PC-3 (cell line): ENCODE measurements around the gene USP19. TPM values are rescaled to one million over a fixed set of nuclear protein-coding genes. Genes with fewer than 3 reads are reported as not detected.
A peak's percentile ranks its signal among the peaks of the same experiment; 100 is the strongest.

ENCODE experiments used
- ATAC-seq: fragments of 200-7000 bp; cut with Tn5 transposase; 2 replicates; pipeline ENCODE4 v1.9.1; 2020; ENCODE audit warnings: mild to moderate bottlenecking, moderate library complexity
- BruUV-seq: library from RNA; stranded (reverse); fragments of 400-500 nt; replicated peaks from 2 replicates; lab custom pipeline; 2021; lab: Mats Ljungman, UMichigan
- CTCF ChIA-PET: fragments of 300-600 bp; sonication (Branson Sonifier 250); formaldehyde crosslinking; loops from one replicate; lab custom pipeline; 2022; ENCODE audit warnings: antibody characterized with exemption; lab: Charles Lee
- POLR2A ChIA-PET: fragments of 300-600 bp; sonication (Branson Sonifier 250); formaldehyde crosslinking; loops from one replicate; lab custom pipeline; 2022; ENCODE audit warnings: antibody characterized with exemption; ENCODE audit not compliant: unreplicated experiment; lab: Charles Lee
- DNase-seq: peaks from one replicate; pipeline ENCODE4 v3.0.0-alpha.2; 2015
- H2AFZ ChIP-seq: fragments of 300-600 bp; sonication (generic); 2 replicates; pipeline ENCODE4 v1.6.0; 2016; ENCODE audit warnings: antibody characterized with exemption, low read length
- H3F3A ChIP-seq: fragments of 300-600 bp; sonication (generic); one replicate; pipeline ENCODE4 v1.6.0; 2017; ENCODE audit warnings: antibody characterized with exemption, low read length, control low read depth, mild to moderate bottlenecking; ENCODE audit not compliant: unreplicated experiment
- H3K27ac ChIP-seq: fragments of 300-600 bp; sonication (generic); 2 replicates; pipeline ENCODE4 v1.5.1; 2016; ENCODE audit warnings: mild to moderate bottlenecking, low read length
- H3K27me3 ChIP-seq: fragments of 300-600 bp; sonication (generic); 2 replicates; pipeline ENCODE4 v1.6.1; 2016; ENCODE audit warnings: low read length, mixed read lengths
- H3K36me3 ChIP-seq: fragments of 300-600 bp; sonication (generic); 2 replicates; pipeline ENCODE4 v1.6.1; 2016; ENCODE audit warnings: low read depth, mixed run types, low read length, mixed read lengths
- H3K4me1 ChIP-seq: fragments of 300-600 bp; sonication (generic); 2 replicates; pipeline ENCODE4 v1.5.1; 2016; ENCODE audit warnings: low read length; ENCODE audit not compliant: insufficient read depth
- H3K4me2 ChIP-seq: fragments of 300-600 bp; sonication (generic); 2 replicates; pipeline ENCODE4 v1.6.0; 2016; ENCODE audit warnings: low read length
- H3K4me3 ChIP-seq: fragments of 300-600 bp; sonication (generic); 2 replicates; pipeline ENCODE4 v1.5.1; 2016; ENCODE audit warnings: mild to moderate bottlenecking, low read length, mixed read lengths
- H3K79me2 ChIP-seq: fragments of 300-600 bp; sonication (generic); 2 replicates; pipeline ENCODE4 v1.6.1; 2017; ENCODE audit warnings: low read length, mixed read lengths
- H3K9ac ChIP-seq: fragments of 300-600 bp; sonication (generic); 2 replicates; pipeline ENCODE4 v1.6.0; 2016; ENCODE audit warnings: mild to moderate bottlenecking, low read length
- H3K9me2 ChIP-seq: fragments of 300-600 bp; sonication (generic); replicated peaks from 2 replicates; pipeline ENCODE4 v1.6.1; 2016; ENCODE audit warnings: mixed run types, low read length, mixed read lengths
- H3K9me3 ChIP-seq: fragments of 300-600 bp; sonication (generic); 2 replicates; pipeline ENCODE4 v1.6.1; 2016; ENCODE audit warnings: low read length, mixed read lengths
- H4K20me1 ChIP-seq: fragments of 300-600 bp; sonication (generic); 2 replicates; pipeline ENCODE4 v1.6.1; 2016; ENCODE audit warnings: low read length, mixed read lengths
- CTCF ChIP-seq: fragments of 300-600 bp; sonication (generic); conservative IDR thresholded peaks from 2 replicates; pipeline ENCODE4 v1.5.1; 2017; ENCODE audit warnings: antibody characterized with exemption, low read depth, mild to moderate bottlenecking, low read length
- EZH2 ChIP-seq: fragments of 300-600 bp; sonication (generic); IDR thresholded peaks from one replicate; pipeline ENCODE4 v1.6.1; 2017; ENCODE audit warnings: antibody characterized with exemption, mild to moderate bottlenecking, low read length; ENCODE audit not compliant: unreplicated experiment
- EZH2phosphoT487 ChIP-seq: fragments of 300-600 bp; sonication (generic); IDR thresholded peaks from 2 replicates; pipeline ENCODE4 v1.6.1; 2018; ENCODE audit warnings: mild to moderate bottlenecking, antibody characterized with exemption, low read length, borderline replicate concordance
- intact Hi-C: fragments of 100-400 bp; cut with micrococcal nuclease; formaldehyde crosslinking; loops from 2 replicates; pipeline ENCODE4 v1.9.0; 2023
- total RNA-seq: library from RNA; depleted of rRNA; stranded (reverse); fragments of >200 nt; gene quantifications from 2 replicates; pipeline ENCODE4 v1.2.3, GENCODE V29; 2014

USP19 gene
- total RNA-seq, 1 experiment from 2014 or later: 84.4 TPM

DNA sequence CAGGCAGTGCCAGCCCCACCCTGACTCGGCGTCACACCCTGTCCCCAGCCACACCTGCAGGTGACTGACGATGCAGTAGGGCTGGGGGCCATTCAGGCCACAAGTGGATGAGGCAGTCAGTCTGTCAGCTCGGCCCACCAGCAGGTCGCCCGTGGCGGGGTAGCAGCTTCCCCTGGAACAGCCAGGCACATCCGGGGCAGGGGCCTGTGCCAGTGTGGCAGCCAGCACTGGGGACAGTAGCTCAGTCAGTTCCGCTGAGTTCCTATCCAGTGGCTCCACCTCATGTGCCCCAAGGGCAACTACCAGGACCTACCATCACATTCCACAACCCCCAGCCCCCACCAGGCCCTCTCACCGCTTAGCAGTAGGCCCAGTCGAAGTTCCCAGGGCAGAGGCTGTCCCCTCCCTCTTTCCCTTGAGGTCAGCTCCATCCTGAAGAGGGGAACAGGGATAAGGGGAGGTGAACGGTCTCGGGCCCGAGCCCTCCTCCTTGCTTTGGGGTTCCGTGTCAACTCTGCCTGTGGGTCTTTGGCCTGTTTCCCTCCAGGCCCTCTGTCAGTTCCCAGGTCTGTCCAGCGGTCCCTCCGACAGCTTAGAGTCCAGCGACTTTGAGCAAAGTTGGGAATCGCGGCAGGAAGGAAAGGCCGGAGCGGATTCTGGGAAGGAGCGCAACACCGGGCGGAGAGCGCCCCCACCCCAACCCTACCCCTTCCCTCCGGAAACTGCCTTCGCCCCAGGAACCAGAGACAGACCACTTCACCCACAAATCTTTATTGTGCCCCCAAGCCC is 12.0 kb upstream of the USP19 start, which contains the start of gene LAMB2:
Gene LAMB2, minus strand, starts transcription at position 614 of the 789 bp plus-strand sequence. Its CDS starts 183 bp downstream, at position 431.
- CTCF ChIA-PET: interaction anchor here (0.6 to 0.9 kb wide), 3 partner anchors 39 to 407 kb away, joined by 3 to 4 read pairs (median 3); partner anchors contain the start of gene QRICH1
- DNase-seq: peak; percentile 82
- H3K4me3 ChIP-seq: peak within 1 kb of the TSS; percentile 91
- H3K9ac ChIP-seq: peak within 1 kb of the TSS; percentile 89
- intact Hi-C loops: loop anchor here (1.0 to 5.0 kb wide), 3 partner anchors 38 to 280 kb away; partner anchors contain the start of genes KLHDC8B, QRICH1, RHOA and TCTA
- H4K20me1 ChIP-seq: no peaks in the 10 kb centered on the region
- H3K9me2 ChIP-seq: no peaks in the 10 kb centered on the region
- H2AFZ ChIP-seq: peak within 1 kb of the TSS; percentile 94
- H3F3A ChIP-seq: no peaks in the 10 kb centered on the region
- TSS peak; percentile 86 for BruUV-seq
- peaks cover 12% of the 10 kb centered on the region for H3K4me1 ChIP-seq
- H3K36me3 ChIP-seq: peaks cover 5% of the 10 kb centered on the region; the same call in 1 of the 2 replicates
- TF ChIP-seq EZH2 (no peak), CTCF (no peak; the same call in 1 of the 2 replicates), EZH2phosphoT487 (no peak)
- POLR2A ChIA-PET: interaction anchor here (0.5 to 0.9 kb wide), 5 partner anchors 12 to 214 kb away, joined by 3 to 4 read pairs (median 3); partner anchors contain the start of genes ARIH2 and WDR6
- peaks cover 25% of the 10 kb centered on the region for H3K79me2 ChIP-seq
- peak within 1 kb of the TSS; percentile 99 for H3K4me2 ChIP-seq
- H3K27ac ChIP-seq: peak within 1 kb of the TSS; percentile 93
- no peaks in the 10 kb centered on the region for H3K27me3 ChIP-seq
- peak; percentile 66 for ATAC-seq
- no peaks in the 10 kb centered on the region for H3K9me3 ChIP-seq

- Histone ChIP-seq H3K4me3 (peak overlapping the region; percentile 91), H3K4me1 (peaks cover 12% of the 10 kb centered on the region), H3K9ac (peak overlapping the region; percentile 89), H4K20me1 (no peaks in the 10 kb centered on the region), H3F3A (no peaks in the 10 kb centered on the region), H3K27me3 (no peaks in the 10 kb centered on the region), H3K27ac (peak overlapping the region; percentile 93), H3K79me2 (peaks cover 25% of the 10 kb centered on the region), H3K36me3 (peaks cover 5% of the 10 kb centered on the region; the same call in 1 of the 2 replicates), H3K9me3 (no peaks in the 10 kb centered on the region), H3K4me2 (peak overlapping the region; percentile 99), H3K9me2 (no peaks in the 10 kb centered on the region), H2AFZ (peak overlapping the region; percentile 94)
- ChIA-PET POLR2A (interaction anchor here (0.6 to 0.9 kb wide), 2 partner anchors 11 to 38 kb away, joined by 3 read pairs; no protein-coding TSS in a partner anchor), CTCF (interaction anchor here (0.9 kb wide), 1 partner anchor 38 kb away, joined by 4 read pairs; the partner anchor contains the start of gene QRICH1)
- no TSS peak for BruUV-seq
- TF ChIP-seq CTCF: no peak
- no peak for TF ChIP-seq EZH2phosphoT487
- no peak for TF ChIP-seq EZH2
- no peak for DNase-seq
- intact Hi-C loops: loop anchor here (5.0 kb wide), 1 partner anchor 280 kb away; the partner anchor contains the start of genes RHOA and TCTA
- ATAC-seq: no peak
Measured at GRCh38 chr3:49132073-49132436, 11.4 kb upstream of the USP19 start.
